T47D (cell line): ENCODE results near the gene CD48.

Experiments used
- DNase-seq, 2 experiments: peaks; one replicate each; pipeline versions ENCODE4 v3.0.0 to v3.0.0-alpha.2; 2011 to 2012; ENCODE audit warnings: low read depth in 1 of 2, low spot score in 1 of 2
- JUND ChIP-seq: IDR thresholded peaks from 2 replicates; pipeline ENCODE4 v1.6.1; 2012; ENCODE audit warnings: low read depth
- in situ Hi-C: cut with HindIII; loops from 2 replicates; pipeline ENCODE4 v1.10.0; 2016; ENCODE audit warnings: low sequenced_read_pairs, low pct_unique_long_range_greater_than_20kb

CD48 gene

DNA sequence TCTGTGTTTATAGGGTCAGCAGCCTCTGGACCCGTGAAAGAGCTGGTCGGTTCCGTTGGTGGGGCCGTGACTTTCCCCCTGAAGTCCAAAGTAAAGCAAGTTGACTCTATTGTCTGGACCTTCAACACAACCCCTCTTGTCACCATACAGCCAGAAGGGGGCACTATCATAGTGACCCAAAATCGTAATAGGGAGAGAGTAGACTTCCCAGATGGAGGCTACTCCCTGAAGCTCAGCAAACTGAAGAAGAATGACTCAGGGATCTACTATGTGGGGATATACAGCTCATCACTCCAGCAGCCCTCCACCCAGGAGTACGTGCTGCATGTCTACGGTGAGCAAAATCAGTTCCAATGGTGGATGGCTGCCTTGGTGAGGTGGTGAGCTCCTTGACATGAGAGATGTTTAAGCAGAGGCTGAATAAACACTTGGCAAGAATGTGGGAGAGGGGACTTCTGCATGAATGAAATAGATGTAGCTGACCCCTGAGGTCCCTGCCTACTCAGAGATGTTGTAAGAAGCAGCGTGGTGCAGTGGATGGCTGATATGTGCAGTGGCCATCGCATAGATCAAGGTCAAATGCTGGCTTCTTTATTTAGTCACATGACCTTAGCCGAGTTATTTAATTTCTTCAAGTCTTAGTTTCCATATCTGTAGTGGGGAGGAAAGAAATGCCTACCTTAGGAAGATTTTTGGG lies 36.7 kb upstream of the CD48 start:
- in situ Hi-C loops: no loop called here
- DNase-seq: no peak
- no peak for TF ChIP-seq JUND

DNA sequence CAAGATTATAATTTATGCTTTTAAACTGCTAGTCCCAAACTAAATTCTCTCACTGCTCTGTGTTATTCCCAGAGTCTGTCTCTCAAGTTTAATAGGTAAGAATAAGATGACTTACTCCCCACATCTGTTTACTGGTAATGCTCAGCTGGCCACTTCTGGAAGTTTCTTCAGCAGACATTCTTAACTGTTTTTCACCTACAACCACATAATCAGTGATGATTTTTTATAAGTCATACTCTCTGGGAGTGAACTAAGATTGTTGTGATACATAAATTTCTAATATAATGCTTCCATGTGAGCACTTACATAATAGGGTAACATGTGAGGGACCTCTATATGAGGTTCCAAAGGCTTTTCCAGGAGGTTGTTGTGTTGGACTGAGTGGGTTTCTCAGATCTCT lies 36.1 kb upstream of the CD48 start:
- in situ Hi-C loops: no loop called here
- TF ChIP-seq JUND: no peak
- DNase-seq: no peak

DNA sequence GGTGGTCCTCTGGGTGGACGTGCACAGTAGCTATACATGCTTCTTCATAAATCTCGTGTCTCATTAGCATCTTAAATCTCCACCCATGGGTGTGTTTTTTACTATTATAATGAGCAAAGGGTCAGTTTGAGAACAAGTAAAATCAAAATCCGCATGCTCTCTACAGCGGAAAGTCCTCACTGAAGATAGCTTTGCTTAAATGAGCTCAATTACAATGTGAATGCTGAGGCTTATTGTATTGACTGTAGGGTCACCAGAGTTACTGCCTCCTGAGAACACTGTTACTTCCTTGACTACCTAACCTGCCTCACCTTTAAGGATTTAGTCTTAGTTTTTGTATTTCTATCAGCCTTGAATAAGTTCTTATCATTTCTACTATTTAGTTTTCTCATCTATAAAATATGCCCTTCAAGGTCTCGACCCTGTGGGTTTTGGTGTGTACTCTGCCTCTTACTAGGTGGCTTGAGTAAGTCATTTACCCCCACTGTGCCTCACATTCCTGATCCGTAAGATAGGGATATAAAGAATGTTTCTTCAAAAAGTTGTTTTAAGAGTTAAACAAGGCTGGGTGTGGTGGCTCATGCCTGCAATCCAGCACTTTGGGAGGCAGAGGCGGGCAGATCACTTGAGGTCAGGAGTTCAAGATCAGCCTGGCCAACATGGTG lies 35.3 kb upstream of the CD48 start:
- no peak for DNase-seq
- in situ Hi-C loops: no loop called here
- TF ChIP-seq JUND: no peak

DNA sequence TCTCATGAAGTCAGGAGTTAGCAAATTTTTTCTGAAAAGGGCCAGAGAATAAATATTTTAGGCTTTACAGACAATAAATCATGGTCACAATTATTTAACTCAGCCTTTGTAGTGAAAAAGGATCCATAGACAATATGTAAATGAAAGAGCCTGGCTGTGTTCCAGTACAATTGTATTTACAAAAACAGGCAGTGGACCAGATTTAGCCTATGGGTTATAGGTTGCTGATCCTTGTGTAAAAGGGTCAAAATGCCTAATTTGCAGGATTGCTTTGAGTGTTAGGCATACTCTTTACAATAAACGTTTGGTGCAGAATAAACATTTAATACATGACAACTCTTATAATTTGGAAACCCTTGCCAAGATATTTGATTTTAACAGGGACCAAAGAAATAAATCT lies 33.9 kb upstream of the CD48 start:
- no peak for DNase-seq
- TF ChIP-seq JUND: no peak
- in situ Hi-C loops: no loop called here

- in situ Hi-C loops: no loop called here
- no peak for TF ChIP-seq JUND
- DNase-seq: no peak
These were observed 33.4 kb upstream of the CD48 start for GRCh38 chr1:160744852-160745520.

DNA sequence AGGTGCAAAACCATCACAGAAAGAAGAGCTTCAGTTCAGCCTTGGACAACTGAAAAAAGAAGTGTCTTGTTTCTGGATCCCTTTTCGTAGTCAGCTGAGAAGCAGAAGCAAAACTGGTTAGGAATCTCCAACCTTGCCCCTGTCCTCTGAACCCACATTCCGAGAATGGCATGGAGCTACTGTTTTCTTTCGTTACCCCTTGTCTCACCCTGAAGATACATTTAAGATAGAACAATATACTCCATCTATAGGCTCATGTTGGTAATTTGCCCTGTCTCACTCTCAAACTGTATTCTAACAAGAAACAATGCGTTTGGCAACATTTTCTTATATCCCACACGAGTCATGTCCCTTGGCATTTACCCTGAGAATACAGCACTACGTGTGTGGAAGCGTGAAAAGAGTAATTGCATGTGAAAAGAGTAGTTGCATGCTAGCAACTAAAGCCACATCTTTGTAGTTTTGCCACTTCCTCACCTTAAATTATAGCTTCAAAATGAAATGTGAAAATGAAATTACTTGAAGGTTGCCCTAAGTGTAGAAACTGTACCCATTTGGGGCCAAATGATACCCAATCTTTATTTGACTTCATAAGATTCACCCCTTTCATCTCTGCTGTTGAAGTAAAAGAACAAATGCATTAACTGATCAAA lies 32.7 kb upstream of the CD48 start:
- TF ChIP-seq JUND: no peak
- DNase-seq: no peak
- in situ Hi-C loops: no loop called here

DNA sequence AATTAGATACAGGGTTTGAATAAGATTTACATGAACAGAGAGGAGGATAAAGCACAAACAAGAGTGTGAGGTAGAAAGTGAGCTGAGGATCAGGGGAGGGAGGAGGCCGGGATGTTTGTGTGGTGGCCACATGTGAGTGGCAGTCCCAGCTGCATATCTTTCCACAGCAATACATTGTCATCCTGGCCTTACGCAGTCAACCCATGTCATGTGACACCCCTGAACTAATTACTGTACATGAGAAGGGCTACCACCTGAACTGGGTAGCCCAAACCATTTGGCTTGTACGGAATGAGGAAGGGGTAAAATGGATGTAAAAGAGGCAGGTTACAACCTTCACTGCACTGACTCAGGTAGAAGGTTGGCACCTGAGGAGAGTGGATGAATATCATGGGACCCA lies 31.6 kb upstream of the CD48 start:
- in situ Hi-C loops: no loop called here

GRCh38 chr1:160742428-160743127 lies 31.0 kb upstream of the CD48 start:
- DNase-seq: no peak
- in situ Hi-C loops: no loop called here
- no peak for TF ChIP-seq JUND

More for the DNA sequence above, 31.6 kb upstream of the CD48 start:
- TF ChIP-seq JUND: no peak
- DNase-seq: no peak

DNA sequence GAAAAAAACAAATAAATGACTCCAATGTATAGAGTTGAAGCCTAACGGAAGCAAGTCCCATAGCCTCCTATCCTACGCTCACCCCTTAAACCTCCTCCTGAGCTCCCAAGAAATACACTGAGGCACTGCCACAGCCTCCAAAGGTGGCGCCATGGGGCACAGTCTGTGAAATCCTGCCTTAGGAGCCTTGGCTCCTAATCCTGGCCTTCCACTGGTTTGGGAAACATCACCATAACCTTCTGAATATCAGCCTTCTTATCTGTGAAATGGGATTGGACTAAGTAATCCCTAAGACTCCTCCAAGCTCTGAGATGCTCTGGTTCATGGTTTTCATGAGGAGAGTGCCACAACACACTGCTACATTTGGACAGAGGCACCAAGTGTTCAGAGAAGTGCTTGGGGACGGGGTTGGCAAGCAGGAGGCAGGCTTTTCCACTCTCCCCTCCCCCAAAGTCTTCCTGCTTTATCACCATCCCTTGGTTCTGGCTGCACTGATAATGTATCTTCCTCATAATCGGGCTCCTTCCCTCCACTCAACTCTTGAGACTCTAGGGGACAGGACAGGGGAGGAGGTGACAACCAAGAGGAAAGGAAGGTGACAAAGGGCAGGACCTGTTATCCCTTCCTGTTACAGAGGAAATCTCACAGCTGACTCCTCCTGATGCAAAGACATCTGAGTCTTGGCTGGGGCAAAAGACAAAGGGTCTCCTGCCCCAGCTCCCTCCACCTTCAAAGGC lies 30.2 kb upstream of the CD48 start:
- in situ Hi-C loops: no loop called here
- no peak for TF ChIP-seq JUND
- no peak for DNase-seq

DNA sequence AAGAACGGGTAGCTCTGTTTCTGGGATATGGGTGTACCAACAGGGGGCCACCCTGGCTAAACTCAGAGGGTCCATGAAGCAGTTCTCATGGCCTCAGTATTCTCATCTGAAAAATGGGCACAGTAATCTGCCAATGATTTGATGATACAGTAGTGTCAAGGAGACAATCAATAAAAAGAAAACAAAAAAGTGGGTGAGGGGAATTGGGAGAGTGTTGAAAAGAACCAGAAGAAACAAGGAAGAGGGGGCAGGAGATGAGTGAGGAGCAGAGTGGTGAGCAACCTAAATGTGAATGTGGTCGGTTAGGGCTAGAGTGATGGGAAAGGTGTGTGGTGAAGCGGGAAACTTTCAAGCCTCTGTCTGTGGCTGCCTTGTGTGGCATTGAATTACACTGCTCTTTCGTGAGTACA lies 29.5 kb upstream of the CD48 start:
- no peak for DNase-seq
- in situ Hi-C loops: no loop called here
- TF ChIP-seq JUND: no peak

DNA sequence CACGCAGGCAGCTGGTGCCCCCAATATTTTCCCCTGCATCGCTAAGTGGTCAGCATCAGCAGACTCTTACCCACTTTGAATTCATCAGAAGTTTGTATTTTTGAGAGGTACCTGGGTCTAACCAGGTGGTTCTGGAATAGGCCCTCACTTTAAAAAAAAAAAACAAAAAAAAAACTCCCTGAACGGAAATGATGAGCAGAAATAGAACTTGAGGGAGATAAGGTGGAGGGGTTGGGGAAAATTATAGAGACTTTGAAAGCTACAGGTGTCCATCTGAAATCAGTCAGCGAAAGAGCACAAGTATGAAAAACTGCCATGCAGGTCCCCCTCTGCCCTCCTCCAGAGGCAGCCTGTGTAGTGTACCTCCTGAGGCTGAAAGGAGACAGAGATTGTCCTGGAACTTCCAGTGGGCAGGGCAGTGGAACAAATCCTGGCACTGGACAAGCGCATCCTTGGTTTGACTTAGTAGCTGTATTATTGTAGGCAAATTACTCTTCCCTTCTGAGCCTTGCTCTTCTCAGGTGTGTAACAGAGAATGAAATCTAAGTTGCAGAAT lies 28.6 kb upstream of the CD48 start:
- in situ Hi-C loops: no loop called here
- TF ChIP-seq JUND: no peak
- no peak for DNase-seq
